SIG-M5 (cell line): ENCODE measurements around the gene CCR3.

Experiments used
- DNase-seq: peaks from one replicate; lab custom pipeline; 2025; lab: John Stamatoyannopoulos, UW

Gene CCR3

DNA sequence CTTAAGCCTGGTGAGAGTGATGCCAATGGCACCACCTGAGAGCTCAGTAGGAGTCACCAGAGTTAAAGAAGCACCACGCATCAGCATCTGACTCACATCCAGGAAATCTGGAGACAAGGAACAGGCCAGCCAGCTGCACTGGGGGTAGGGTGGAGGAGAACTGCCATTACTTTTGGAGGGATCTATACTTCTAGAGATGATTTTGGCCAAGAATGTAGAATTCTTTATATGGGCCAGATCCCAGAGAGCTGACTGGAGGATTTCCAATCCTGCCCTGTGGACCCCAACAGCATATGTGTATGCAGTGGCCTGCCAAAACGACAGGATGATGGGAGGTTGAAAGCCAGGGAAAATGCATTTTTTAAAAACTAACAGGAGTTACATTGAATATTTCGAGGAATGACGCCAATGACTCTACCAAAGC, 29.8 kb downstream of the CCR3 start:
- DNase-seq, result no peak

DNA sequence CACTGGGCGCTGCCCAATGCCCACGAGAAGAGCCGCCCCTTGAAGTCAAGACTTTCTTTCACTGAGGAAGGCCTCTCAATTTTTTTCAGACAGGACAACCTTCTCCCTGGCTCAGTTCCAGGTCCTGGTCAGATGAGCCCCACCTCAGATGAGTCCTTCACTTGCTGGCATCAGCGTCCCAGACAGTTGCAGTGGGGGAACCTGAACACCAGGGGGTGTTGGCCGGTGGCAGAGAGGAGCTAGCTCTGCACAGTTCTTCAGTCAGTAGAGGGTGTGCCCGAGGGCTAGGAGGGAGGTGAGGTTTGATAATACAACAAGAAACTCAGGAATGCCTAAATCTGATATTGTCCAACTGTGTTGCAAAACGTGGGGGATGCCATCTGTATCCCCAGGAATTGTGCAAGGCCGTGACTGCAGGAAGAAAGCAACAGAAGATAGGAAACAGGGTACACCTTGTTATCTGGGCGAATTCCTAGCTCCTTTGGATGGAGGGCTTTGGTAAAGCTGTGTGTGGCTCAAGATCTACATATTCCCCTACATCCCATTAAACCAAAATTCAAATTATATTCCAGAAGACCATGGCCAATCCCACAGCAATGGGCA, 34.3 kb downstream of the CCR3 start:
- DNase-seq, result no peak

DNA sequence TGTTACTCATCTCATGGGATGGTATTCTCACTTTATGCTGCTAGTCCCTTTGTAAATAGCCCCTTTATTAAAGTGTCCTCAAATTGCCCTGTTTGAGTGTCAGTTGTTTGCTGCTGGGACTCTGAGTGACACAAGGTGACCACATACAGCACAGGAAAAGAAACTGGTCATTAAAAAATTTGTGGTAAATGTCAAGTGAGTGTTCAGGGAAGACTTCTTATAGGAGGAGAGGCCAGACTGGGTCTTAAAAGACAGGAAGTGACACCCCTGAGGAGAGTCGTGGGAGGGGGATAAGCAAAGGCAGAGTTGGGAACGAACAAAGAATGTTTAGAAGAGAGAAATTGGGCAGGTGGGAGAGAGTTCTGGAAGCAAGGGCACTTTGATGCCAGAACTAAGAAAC, 35.2 kb downstream of the CCR3 start:
- no peak for DNase-seq

DNA sequence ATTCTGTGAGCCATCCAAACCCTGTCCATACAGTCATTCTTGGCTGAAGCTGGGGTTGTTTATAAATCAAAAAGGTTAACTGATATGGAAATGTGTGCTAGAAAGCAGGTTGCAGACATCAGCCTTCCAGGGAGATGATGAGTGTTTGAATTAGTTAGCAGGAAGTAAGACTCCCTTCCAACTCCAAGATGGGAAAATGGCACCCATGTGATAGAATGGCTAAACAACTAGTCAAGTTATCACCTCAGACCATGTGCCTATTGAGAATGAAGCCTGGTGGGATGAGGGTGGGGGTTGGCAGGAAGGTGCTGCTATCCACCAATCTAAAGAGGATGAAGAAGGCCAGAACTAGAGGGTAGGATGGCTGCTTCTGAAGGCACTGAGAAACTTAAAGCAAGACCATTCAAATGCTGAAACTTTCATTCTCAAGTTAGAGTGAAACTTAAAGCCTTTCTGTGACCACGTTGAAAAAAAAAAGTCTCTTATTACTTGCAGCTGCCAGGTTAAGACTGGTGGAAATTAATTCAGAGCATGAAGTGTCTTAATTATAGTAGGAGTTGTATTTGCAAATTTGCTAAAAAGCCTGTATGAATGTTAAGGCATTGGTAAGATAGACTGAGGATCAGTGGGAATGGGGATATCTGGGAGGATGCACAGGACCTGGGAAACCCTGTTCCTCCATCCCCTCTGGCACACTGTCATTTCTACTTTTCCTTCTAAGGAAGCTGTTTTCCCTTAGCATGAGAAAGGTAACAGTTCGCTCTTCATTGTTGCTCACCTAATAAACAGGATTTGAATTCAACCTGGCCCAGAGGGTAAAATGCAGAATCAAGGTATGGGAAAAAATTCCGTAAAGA, 36.8 kb downstream of the CCR3 start:
- DNase-seq, result no peak

DNA sequence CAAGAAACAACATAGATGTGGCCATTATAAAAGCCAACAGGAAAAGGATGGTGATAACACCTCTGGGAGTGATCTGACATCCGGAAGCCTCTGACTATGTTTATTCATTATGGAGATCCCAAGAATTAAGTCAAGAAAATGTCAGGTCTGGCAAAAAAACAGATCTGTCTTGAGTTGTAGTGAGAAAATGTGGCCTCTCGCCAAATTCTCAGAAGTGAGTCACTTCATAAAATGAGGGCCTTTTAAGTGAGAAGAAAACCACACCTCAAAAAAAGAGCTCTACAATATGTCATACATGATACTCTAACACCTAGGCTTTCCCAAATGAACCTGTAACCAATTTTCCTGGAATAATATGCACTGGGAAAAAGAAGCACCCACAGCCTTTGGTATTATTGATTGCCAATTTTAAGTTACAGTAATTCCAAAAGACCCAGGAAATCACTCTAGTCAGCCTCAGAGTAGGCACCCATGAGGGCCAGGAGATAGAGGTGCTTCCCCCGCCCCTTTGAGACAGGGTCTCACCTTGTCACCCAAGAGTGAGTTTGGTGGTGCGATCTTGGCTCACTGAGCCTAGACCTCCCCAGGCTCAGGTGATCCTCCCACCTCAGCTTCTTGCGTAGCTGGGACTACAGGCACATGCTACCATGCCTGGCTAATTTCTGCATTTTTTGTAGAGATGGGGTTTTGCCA, 38.0 kb downstream of the CCR3 start:
- no peak for DNase-seq

DNA sequence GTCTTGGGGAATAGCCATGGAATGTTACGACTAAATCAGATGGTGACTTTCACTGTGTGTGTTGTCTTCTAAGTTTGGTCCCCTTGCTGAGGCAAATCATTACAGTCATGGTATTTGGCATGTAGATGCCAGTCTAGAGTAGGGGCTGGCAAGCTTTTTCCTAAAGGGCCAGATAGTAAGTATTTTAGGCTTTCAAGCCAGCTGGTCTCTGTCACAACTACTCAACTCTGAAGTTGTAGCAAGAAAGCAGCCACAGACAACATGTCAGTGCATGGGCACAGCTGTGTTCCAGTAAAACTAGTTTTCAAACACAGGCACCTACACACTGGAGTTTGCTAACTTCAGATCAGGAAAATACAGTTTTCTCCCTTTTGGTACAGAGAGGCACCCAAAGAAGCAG, 39.3 kb downstream of the CCR3 start:
- DNase-seq, result no peak

DNA sequence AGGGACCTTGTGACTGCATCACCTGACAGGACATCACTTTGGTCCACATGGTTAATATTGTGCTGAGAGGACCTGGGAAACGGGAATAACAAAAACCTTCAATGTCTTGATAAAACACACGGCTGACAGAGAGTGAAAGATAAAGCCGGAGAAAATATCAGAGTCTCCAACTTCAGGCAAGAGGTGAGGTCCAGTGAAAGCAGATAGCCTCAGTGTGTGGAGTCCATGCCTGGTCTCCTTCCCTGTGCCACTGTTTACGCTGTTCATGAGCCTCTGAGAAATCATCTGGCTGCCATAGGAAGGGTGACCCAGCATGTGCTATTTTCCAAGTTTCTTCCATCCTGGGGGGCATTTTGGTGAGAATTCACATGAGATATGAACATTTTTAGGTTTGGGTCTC, 39.8 kb downstream of the CCR3 start:
- DNase-seq, result no peak

DNA sequence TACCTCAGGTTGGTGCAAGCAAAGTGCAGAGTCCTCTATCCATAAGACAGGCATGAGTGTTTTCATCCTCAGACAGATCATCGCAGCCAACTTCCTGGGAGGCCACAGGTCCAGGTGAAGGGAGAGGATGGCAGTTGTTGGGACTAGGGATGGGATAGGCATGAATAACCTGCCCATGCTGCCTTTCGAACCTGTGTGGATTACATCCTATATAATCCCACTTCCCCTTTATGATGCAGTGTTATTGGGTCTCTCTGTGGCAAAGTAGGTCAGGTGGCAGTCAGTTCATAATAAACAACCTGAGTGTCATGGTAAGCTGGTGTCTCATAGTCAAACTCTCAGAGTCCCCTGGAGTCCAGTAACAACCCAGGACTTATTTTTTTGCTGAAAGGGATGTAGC, 40.4 kb downstream of the CCR3 start:
- DNase-seq, result no peak

DNA sequence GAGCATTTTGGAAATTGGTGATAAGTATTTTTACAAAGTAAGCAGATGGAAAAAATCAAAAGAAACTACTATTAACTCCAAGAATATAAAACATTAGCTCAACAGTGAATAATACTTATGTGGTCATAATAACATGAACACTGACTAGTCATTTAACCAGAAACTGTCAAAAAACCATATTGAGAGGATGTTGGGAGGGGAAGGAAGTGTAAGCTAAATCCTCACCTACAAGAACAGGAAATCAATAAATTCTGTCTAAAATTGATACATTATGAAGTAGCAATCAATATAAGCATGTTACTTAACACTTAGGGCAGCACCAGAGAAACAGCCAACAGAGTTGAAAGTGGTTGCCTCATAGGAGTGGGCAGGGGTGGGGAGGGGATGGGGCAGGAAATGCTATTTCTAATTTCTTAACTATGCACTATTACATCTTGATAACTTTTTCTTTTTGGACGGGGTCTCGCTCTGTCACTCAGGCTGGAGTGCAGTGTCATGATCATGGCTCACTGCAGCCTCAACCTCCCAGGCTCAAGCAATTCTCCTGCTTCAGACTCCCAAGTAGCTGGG, 41.7 kb downstream of the CCR3 start:
- no peak for DNase-seq

DNA sequence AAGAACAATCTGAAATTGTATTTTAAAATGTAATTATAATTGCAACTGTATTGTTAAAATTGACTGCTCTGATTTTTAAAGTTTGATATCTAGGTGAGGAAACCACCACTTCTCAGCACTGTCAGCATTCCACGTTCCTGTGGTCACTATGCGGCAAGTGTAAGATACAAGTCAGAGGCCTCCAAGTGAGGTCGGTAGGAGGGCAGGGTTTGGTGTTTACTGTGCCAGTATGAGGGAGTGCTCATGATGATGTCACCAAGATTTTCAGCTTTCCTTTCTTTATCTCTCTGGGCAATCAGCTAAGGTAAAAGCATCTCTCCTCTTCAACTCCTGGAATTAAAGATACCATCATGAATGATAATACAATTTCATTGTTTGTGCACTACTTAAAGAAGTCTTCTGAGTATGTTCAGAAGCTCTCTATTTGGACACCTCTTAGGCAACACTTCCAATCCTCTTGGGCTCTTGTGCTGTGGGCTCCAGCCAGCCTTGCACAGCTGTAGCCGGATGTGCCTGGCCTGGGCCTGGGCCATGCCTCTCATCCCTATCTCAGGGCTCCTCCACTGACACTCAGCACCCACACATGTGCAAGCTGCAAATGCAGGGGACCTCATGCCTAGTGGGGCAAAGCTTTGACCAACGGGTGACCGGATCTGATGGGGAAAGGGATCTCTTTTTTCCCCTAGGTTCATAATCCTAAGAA, 42.9 kb downstream of the CCR3 start:
- no peak for DNase-seq

DNA sequence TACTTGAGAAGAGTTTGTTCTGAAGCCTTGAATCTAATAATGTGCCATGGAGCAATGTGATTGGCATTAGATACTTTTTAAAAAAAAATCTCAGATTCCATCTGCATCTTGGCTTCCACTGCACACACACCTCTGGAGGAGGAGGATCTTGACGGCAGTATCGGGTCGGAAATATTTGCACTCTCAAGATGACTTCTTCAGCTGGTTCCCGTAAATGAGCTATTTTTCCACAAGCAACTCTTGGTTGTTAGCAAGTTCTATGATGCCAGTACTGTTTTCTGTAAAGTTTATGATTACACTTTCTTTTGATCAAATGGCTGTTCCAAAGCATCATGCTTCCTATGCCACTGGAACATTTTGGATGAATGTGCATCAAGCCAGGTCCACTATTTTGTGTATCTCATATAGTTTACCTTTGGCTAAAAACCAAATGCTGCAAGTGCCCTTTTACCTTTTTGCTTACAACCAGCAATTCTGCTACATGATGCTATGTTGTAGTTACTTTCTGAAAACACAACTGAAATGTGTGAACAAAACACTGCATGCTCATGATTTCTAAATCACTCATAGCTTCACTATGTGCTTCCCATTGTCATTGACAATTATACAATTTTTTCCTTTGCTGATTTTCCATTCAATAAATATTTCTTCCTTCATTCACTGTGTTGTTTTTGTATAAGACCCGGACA, 43.8 kb downstream of the CCR3 start:
- DNase-seq, result no peak

DNA sequence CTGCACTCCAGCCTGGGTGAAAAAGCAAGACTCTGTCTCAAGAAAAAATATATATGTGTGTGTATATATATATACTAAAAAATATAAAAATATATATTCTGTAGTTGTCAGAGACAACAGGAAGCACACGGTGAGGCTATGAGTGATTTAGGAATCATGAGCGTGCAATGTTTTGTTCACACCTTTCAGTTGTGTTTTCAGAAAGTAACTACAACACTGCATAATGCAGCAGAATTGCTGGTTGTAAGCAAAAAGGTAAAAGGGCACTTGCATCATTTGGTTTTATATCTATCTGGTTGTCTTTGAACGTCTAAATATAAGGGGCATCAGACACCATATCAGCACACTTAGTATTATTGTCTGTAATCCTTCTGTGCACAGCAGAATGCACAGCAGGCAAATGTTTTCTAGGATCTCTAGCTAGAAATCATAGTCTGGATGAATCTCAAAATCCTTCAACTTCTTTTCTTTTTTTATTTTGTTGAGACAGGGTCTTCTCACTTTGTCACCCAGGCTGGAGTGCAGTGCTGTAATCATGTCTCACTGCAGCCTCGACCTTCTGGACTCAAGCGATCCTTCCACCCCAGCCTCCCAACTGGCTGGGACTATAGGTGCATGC, 44.8 kb downstream of the CCR3 start:
- no peak for DNase-seq

DNA sequence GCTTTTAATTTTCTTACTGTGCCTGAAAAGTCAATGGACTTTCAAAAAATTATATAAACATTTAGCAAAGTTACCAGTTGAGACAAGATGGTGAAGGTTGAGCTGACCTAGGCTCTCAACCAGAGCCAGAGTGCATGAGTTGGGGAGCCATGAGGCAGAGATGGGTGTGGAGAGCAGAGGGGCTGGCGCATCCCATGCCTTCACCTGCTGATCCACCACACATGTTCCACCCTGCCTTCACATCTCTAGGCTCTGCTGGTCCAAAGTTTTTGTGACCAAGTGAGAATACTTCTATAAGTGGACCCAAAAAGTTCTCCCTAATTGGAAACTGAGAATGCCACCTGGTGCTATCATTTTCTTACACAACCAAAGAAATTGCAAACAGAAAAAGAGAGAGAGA, 47.3 kb downstream of the CCR3 start:
- no peak for DNase-seq

DNA sequence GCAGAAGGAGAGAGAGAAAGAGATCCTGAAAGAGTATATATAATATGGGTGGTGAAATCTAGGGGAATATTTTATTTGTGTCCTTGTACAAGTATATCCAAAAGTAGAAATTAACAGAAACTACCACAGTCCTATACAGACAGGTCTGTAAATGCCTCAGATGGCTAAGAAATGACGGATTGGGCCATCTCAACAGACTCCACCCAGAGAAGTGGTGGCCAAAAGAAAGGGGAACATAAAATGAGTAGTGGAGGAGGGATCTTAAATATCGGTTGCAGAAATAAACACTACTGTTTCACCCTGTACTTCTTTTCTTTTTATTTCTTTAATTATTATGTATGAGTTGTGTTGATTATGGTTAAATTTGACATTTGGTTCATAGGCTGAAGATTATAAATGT, 47.7 kb downstream of the CCR3 start:
- DNase-seq, result no peak

DNA sequence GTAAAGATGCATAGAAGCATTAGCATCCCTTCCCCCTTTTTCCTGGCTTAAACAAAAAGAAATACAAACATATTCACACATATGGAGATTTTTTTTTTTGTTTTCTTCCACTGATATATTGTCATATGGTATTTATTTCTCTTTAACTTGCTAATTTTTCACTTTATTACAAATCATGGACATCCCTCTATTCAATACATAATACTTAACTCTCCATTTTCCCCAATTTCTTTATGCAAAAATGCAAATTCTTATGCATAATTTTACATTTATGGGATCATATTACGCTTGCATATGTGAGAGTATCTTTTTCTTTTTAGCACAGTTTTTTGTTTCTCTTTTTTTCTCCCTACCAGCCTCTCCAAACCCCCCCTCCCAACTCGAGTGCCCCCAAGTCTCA, 48.8 kb downstream of the CCR3 start:
- DNase-seq, result no peak

DNA sequence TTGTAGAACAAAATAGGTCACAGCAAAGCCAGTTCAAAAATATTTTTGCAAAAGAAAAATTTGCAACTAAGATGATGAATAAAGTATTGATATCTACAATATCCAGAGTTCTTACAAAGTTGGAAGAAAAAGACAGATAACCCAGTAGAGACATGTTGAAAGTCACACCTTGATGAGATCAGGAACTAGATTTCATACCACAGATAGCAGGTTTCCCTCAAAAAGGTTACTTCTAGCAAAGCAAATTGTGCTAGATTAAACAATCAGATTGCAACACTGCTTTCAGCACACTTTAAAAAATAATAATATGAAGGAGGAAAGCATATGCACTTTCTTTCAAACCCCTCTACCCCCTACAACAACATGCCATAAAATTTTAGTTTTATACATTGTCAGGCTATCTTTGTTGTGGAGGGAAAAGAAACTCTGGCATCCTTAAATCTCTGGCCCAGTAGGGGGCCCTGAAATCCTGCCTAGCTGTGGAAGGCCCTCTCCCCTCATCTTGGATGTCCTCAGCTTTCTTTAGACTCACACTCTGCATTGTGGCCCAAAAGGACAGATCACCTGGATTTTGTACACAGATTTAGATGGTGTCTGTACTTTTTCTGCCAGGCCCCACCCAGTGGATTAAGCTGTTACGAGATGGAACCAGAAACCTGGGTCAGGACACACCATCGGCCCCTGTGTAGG, 50.9 kb downstream of the CCR3 start:
- DNase-seq, result no peak

DNA sequence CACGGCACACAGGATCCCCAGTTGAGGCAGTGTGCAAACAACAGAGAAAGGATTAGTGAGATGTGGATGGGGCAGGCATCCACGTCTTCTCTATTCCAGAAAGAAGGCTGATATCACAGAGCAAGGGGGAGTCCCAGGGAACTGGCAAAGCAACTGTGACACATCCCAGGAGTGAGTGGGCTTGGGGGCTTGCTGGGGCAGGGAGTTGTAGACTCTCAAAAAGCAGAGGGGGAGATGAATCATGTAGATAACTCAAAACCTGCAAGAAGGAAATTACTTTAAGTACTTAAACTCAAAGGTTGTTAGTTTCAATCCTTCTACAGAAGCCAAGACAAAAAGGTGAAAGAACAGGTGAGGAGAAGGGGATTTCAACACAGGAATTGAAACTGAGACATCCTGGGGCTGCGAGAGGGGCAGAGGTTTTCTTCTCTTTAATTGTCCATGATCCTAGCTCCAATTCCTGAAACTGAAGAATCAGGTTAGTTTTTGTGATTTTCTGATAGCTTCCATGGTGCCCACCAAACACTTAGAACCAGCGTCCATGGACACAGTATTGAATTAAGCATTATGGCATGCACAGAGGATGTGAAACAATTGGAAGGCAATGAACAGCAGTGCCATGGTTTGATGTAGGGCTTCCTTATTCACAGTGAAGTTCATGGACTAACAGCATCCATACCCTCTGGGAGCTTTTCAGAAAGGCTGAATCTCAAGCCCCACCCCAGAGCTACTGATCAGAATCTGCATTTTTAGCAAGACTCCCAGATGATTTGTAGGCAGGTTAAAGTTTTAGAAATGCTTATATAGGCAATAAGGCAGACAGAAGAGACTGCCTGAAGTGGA, 52.0 kb downstream of the CCR3 start:
- no peak for DNase-seq

DNA sequence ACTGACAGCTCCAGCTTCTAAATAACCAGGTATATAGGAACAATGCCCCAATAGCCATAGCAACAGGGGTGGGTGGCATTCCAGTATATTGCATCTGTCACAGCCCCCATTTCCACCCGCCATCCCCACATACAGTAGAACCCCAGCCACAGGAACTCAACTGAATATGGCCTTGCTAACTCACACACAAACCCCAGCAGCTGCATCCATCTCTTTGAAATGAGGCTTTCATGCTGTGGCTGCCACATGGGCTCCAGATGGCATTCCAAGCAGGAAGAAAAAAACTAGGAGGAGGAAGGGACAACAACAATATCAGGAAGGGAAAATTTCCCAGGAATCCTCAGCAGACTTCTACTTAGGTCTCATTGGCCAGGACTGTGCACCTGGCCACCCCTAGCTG, 54.6 kb downstream of the CCR3 start:
- no peak for DNase-seq

DNA sequence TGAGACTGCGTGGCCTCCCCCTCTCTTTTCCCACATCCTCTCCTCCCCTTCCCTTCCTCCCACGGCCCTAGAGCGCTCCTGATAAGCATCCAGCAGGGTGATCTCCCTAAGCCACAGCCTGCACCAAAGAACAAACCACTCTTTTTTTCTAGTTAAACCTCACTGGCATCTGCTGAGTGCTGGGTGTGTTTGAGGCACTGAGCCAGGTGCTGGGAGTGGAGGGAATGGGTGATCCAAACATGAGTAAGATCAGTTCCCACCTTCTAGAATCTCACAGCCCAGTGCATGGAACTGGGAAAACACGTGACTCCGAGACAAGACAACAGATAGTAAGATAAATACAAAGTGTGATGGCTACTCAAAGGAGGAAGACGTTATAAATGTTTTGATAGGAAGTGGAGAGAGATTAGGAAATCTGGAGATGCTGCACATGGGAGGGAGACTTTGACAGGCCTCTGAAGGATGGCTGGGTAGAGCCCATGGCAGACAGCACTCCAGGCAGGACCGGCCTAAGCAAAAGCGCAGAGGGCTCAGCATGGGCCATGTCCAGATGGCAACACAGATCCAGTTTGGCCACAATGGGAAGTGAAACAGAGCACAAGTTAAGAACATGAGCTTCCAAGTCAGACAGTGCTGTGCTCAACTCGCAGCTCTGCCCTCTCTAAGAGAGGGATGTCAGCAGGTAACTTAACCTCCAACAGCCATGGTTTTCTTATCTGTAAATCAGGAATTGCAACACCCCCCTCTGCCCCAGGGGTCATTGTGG, 55.6 kb downstream of the CCR3 start:
- DNase-seq, result no peak
